Tibial artery (tissue), 4 donors: ENCODE measurements around the gene TM2D3.

Experiments
- DNase-seq, 2 donors: peaks; one replicate each; pipeline ENCODE4 v3.0.0-alpha.2; 2019
- H3K27ac ChIP-seq, 2 donors: fragments of 200-600 bp; sonication (generic) in 1 of 2; 1 replicate in 1 of 2; 2 replicates in 1 of 2; pipeline ENCODE4 v1.5.1; 2018 to 2019; ENCODE audit warnings: mild to moderate bottlenecking in 1 of 2
- H3K27me3 ChIP-seq, 2 donors: fragments of 200-600 bp; sonication (generic) in 1 of 2; one replicate each; pipeline versions ENCODE4 v1.5.1 to v1.6.0; 2016 to 2019
- H3K36me3 ChIP-seq, 3 donors: fragments of 200-600 bp; sonication (generic) in 2 of 3; one replicate each; pipeline ENCODE4 v1.5.1; 2016 to 2019; ENCODE audit warnings: mild to moderate bottlenecking in 2 of 3
- H3K4me1 ChIP-seq, 4 donors: fragments of 200-600 bp; sonication (generic) in 2 of 4; 1 replicate in 3 of 4; 2 replicates in 1 of 4; pipeline ENCODE4 v1.5.1; 2016 to 2019
- H3K4me3 ChIP-seq, 2 donors: fragments of 200-600 bp; sonication (generic) in 1 of 2; 1 replicate in 1 of 2; 2 replicates in 1 of 2; pipeline ENCODE4 v1.5.1; 2018 to 2019; ENCODE audit warnings: mild to moderate bottlenecking in 2 of 2
- H3K9me3 ChIP-seq, 3 donors: fragments of 200-600 bp; sonication (generic) in 1 of 3; one replicate each; pipeline ENCODE4 v1.5.1; 2016 to 2019
- CTCF ChIP-seq, 2 experiments: fragments of 200-600 bp in 1 of 2; fragments of 450-650 bp in 1 of 2; IDR thresholded peaks; one replicate each; pipeline ENCODE4 v1.5.1; 2017 to 2019; ENCODE audit warnings: antibody characterized with exemption in 2 of 2, mild to moderate bottlenecking in 1 of 2, moderate library complexity in 1 of 2
- intact Hi-C: fragments of 100-400 bp; cut with DNase I; formaldehyde crosslinking; loops from one replicate; pipeline ENCODE4 v1.15.0; 2023; ENCODE audit warnings: low total_unique reads

Gene TM2D3

GRCh38 chr15:101692801-101693598, 40.8 kb upstream of the TM2D3 start:
- no peak overlapping the region for H3K4me3 ChIP-seq
- no peaks in the 10 kb centered on the region for H3K9me3 ChIP-seq
- peaks cover 34 to 93% (median 56%) of the 10 kb centered on the region in 3 donors for H3K36me3 ChIP-seq
- no peak overlapping the region for H3K27ac ChIP-seq
- intact Hi-C loops, result no loop called here
- DNase-seq, result no peak
- TF ChIP-seq CTCF (IDR thresholded peaks at IDR 0.05), result no peak
- no peaks in the 10 kb centered on the region for H3K4me1 ChIP-seq
- no peaks in the 10 kb centered on the region for H3K27me3 ChIP-seq

- no peak for DNase-seq
- H3K27ac ChIP-seq, result no peak overlapping the region
- H3K27me3 ChIP-seq, result no peaks in the 10 kb centered on the region
- H3K4me1 ChIP-seq, result no peaks in the 10 kb centered on the region
- intact Hi-C loops, result no loop called here
- peaks cover 42 to 77% (median 47%) of the 10 kb centered on the region in 3 donors for H3K36me3 ChIP-seq
- no peak for TF ChIP-seq CTCF (IDR thresholded peaks at IDR 0.05)
- no peaks in the 10 kb centered on the region for H3K9me3 ChIP-seq
- H3K4me3 ChIP-seq, result no peak overlapping the region
Observed at GRCh38 chr15:101689901-101690300, 37.7 kb upstream of the TM2D3 start.

GRCh38 chr15:101686718-101687117, 34.5 kb upstream of the TM2D3 start:
- Histone ChIP-seq H3K4me1 (no peaks in the 10 kb centered on the region), H3K27me3 (no peaks in the 10 kb centered on the region), H3K36me3 (peaks cover 40 to 67% (median 42%) of the 10 kb centered on the region in 3 donors)

GRCh38 chr15:101684877-101685276, 32.7 kb upstream of the TM2D3 start:
- Histone ChIP-seq H3K4me1 (no peaks in the 10 kb centered on the region), H3K36me3 (peaks cover 45 to 59% (median 47%) of the 10 kb centered on the region in 3 donors), H3K27me3 (no peaks in the 10 kb centered on the region), H3K27ac (no peak overlapping the region), H3K9me3 (no peaks in the 10 kb centered on the region), H3K4me3 (no peak overlapping the region)
- DNase-seq, result no peak
- intact Hi-C loops, result no loop called here
- no peak for TF ChIP-seq CTCF (IDR thresholded peaks at IDR 0.05)

More at GRCh38 chr15:101686718-101687117, 34.5 kb upstream of the TM2D3 start:
- TF ChIP-seq CTCF (IDR thresholded peaks at IDR 0.05), result no peak
- Histone ChIP-seq H3K27ac (no peak overlapping the region), H3K4me3 (no peak overlapping the region), H3K9me3 (no peaks in the 10 kb centered on the region)
- no peak for DNase-seq
- intact Hi-C loops, result no loop called here

GRCh38 chr15:101684384-101684783, 32.2 kb upstream of the TM2D3 start:
- no peak for TF ChIP-seq CTCF (IDR thresholded peaks at IDR 0.05)
- Histone ChIP-seq H3K27ac (no peak overlapping the region), H3K4me1 (no peaks in the 10 kb centered on the region), H3K4me3 (no peak overlapping the region), H3K27me3 (no peaks in the 10 kb centered on the region), H3K36me3 (peaks cover 50 to 59% (median 51%) of the 10 kb centered on the region in 3 donors), H3K9me3 (no peaks in the 10 kb centered on the region)
- intact Hi-C loops, result no loop called here
- DNase-seq, result no peak
